WERI-Rb-1 (cell line): ENCODE measurements around the gene RBM45.

Experiments
- DNase-seq: peaks from one replicate; pipeline ENCODE4 v3.0.0-alpha.2; 2020
- H3K27ac ChIP-seq: fragments of 250-450 bp; sonication (Bioruptor Pico); 2 replicates; pipeline ENCODE4 v1.5.1; 2020; ENCODE audit warnings: mild to moderate bottlenecking, moderate library complexity
- H3K27me3 ChIP-seq: fragments of 250-450 bp; sonication (Bioruptor Pico); 2 replicates; pipeline ENCODE4 v1.5.1; 2021; ENCODE audit warnings: mild to moderate bottlenecking, low read depth, moderate library complexity; ENCODE audit not compliant: insufficient read depth, severe bottlenecking
- H3K36me3 ChIP-seq: fragments of 250-450 bp; sonication (Bioruptor Pico); 2 replicates; pipeline ENCODE4 v1.5.1; 2020; ENCODE audit warnings: mild to moderate bottlenecking, moderate library complexity
- H3K4me3 ChIP-seq: 2 replicates; pipeline ENCODE4 v1.5.1; 2011; ENCODE audit warnings: low read depth, mild to moderate bottlenecking, control low read depth, low read length
- H3K9me3 ChIP-seq: fragments of 250-450 bp; sonication (Bioruptor Pico); 2 replicates; pipeline ENCODE4 v1.5.1; 2021; ENCODE audit warnings: mild to moderate bottlenecking, moderate library complexity; ENCODE audit not compliant: severe bottlenecking
- TF ChIP-seq, protein P1 (sequence below): IDR thresholded peaks from 2 replicates; pipeline ENCODE4 v1.5.1; 2011; ENCODE audit warnings: low read depth, mild to moderate bottlenecking, control low read depth, inconsistent platforms, low read length

RBM45 gene

DNA sequence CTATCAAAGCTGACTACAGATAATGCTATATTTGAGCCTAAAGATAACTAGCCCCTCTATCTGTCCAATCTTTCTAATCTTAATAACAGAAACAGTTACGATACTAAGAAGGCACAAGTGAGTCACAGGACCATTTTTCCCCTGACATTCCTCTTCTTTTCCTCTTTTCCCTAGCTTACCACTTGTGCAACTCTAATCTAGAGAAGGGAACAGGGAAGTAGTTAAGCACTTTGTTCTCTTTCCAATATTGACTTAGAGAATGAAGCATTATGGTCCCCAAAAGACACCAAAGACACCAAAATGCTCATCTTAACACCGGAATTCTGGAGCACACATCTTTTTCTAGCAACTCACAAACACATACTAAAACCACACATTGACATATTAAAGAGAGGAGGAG lies 41.4 kb upstream of the RBM45 start:
- no peak for DNase-seq
- Histone ChIP-seq H3K9me3 (no peaks in the 10 kb centered on the region), H3K4me3 (no peak overlapping the region), H3K36me3 (no peaks in the 10 kb centered on the region), H3K27ac (no peak overlapping the region), H3K27me3 (no peaks in the 10 kb centered on the region)
- TF ChIP-seq, protein P1, sequence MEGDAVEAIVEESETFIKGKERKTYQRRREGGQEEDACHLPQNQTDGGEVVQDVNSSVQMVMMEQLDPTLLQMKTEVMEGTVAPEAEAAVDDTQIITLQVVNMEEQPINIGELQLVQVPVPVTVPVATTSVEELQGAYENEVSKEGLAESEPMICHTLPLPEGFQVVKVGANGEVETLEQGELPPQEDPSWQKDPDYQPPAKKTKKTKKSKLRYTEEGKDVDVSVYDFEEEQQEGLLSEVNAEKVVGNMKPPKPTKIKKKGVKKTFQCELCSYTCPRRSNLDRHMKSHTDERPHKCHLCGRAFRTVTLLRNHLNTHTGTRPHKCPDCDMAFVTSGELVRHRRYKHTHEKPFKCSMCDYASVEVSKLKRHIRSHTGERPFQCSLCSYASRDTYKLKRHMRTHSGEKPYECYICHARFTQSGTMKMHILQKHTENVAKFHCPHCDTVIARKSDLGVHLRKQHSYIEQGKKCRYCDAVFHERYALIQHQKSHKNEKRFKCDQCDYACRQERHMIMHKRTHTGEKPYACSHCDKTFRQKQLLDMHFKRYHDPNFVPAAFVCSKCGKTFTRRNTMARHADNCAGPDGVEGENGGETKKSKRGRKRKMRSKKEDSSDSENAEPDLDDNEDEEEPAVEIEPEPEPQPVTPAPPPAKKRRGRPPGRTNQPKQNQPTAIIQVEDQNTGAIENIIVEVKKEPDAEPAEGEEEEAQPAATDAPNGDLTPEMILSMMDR: no peak

DNA sequence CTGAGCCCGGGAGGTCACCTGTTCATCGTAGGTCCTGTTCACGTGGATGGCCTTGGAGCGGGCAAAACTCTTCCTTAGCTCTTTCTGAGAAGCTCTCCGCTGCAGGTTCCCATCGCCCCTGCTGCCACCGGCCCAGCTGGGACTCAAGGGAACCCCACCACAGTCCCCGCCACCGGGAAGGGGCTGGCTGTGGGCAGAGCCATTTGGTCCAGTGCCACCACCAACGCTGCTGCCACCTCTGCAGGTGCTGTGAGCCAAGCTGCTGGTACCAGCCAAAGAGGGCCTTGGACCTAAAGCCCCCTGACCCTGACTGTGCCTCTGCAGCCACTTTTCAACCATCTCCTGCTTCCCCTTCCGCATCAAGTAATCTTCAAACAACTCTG lies 40.2 kb upstream of the RBM45 start:
- TF ChIP-seq, protein P1: no peak
- no peaks in the 10 kb centered on the region for H3K27me3 ChIP-seq
- H3K4me3 ChIP-seq: peak overlapping the region; percentile 65

DNA sequence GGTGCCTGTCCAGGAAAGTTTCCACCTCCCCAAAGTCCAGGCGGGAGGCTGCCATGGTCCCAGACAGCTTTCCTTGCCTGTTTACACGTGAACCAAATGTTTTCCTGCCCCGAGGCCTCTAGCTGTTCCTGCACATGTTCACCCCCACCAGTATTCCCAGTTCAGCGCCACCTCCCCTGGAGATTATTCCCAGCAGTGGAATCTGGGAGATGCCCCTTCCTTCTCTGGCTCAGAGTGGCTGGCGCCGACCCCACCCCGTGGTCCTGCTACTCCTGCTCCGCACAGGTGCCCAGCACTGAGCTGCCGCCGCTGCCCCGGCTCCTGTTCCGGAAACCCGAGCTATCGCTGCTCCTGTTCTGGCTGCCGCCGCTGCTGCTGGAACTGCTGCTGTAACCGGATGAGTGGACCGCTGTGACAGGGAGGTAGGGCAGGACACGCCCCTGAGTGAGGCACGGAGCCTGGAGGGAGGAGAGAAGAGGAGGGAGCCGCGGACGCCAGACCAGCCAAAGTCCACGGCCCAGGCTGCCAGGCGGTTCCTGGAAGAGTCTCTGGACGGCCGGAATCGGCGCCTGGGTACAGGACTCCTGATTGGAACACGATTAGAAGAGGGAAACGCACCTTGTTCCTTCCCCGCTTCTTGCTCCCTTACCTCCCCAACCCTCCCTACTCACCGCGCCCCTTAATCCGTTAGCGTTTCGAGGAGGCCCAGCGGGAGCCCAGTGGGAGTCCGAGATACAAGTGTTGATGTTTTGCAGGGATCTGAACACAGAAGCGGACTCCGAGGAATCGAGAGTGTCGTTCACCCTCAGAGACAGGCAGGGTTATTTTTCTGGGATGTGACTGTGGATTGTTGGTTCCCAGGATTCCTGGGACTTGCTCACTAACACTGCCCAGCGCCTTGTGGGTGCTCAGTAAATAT lies 39.6 kb upstream of the RBM45 start, which contains the start of gene PDE11A:
TSS of gene PDE11A (minus strand) at position 395 of the 919 bp plus-strand sequence. CDS start at position 55, 340 bp downstream.
- TF ChIP-seq, protein P1: no peak
- DNase-seq: peak; percentile 92
- Histone ChIP-seq H3K27ac (peak within 1 kb of the TSS; percentile 71), H3K4me3 (peak within 1 kb of the TSS; percentile 65), H3K27me3 (no peaks in the 10 kb centered on the region), H3K36me3 (no peaks in the 10 kb centered on the region), H3K9me3 (no peaks in the 10 kb centered on the region)

More for the DNA sequence above, 40.2 kb upstream of the RBM45 start:
- no peaks in the 10 kb centered on the region for H3K9me3 ChIP-seq
- peak overlapping the region; percentile 71; the same call in 1 of the 2 replicates for H3K27ac ChIP-seq
- DNase-seq: no peak
- H3K36me3 ChIP-seq: no peaks in the 10 kb centered on the region

DNA sequence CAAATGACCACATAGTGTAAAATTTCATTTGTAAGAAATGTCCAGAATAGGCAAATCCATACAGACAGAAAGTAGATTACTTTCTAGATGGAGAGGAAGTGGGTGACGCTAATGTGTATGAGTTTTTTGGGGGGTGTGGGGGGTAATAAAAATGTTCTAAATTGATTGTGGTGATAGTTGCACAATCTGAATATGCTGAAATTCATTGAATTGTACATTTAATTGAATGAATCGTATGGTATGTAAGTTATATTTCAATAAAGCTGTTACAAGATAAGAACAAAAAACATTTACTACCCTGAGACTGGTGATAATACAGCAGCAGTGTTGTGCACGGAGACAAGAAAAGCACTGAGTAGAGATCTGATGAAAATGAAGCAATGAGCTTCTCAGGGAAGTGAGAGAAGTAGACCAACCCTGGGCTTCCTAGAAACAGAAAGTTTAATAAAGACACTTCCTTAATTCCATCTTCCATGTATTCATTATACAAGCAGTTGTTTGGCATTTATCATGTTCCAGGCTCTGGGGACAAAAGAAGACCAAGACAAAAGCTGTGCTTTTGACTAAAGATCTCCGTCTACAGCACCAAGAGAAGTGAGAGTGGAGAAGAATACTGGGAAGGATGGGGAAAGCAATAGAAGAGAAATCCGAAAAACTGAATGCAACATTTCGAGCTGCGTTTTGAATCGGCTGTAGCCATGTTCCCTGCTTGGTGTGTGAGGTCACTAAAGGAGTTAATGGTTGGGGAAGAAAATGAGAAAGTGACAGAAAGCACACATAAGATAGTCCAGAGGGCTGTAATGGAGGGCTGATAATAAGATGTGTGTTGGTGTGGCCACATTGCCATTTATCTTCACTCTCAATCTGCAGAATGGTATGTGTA lies 37.9 kb upstream of the RBM45 start:
- TF ChIP-seq, protein P1: no peak
- Histone ChIP-seq H3K9me3 (no peaks in the 10 kb centered on the region), H3K27me3 (no peaks in the 10 kb centered on the region), H3K4me3 (no peak overlapping the region), H3K36me3 (no peaks in the 10 kb centered on the region), H3K27ac (no peak overlapping the region)
- DNase-seq: no peak

DNA sequence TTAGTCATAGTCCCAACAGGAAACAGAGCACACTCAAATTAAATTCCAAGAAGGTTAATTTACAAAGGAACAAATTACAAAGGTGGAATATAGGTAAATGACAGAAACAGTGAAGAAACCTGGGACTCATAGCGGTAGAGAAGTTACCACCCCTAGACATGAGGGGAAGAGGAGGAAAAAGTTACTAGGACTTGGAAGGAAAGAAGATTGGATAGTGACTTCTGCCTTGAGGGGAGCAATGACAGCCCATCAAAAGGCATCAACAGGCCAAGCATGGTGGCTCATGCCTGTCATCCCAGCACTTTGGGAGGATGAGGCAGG lies 37.3 kb upstream of the RBM45 start:
- Histone ChIP-seq H3K27me3 (no peaks in the 10 kb centered on the region), H3K27ac (no peak overlapping the region), H3K36me3 (no peaks in the 10 kb centered on the region), H3K9me3 (no peaks in the 10 kb centered on the region), H3K4me3 (no peak overlapping the region)
- TF ChIP-seq, protein P1: no peak
- no peak for DNase-seq
